Measurements from ENCODE around the gene PAGR1.
"Not testable (repeated sequence)": the region's sequence is repeated elsewhere in the genome, so short reads cannot be mapped to it uniquely, and the experiment has no call there.

The PAGR1 gene

GRCh38 chr16:29840240-29840639, 24.3 kb downstream of the PAGR1 start:
- DNase-seq: no peak

DNA sequence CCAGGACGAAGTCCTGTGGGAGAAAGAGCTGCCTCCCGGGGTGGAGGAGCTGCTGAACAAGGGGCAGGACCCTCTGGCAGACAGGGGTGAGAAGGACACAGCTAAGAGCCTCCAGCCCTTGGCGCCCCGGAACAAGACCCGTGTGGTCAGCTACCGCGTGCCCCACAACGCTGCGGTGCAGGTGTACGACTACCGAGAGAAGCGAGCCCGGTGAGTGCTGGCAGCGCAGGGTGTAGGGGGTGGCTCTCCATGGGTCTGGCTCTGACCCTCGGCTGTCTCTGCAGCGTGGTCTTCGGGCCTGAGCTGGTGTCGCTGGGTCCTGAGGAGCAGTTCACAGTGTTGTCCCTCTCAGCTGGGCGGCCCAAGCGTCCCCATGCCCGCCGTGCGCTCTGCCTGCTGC, 25.7 kb downstream of the PAGR1 start:
- DNase-seq: no peak

- no peak for DNase-seq
These were observed 26.9 kb downstream of the PAGR1 start for GRCh38 chr16:29842732-29843346.

DNA sequence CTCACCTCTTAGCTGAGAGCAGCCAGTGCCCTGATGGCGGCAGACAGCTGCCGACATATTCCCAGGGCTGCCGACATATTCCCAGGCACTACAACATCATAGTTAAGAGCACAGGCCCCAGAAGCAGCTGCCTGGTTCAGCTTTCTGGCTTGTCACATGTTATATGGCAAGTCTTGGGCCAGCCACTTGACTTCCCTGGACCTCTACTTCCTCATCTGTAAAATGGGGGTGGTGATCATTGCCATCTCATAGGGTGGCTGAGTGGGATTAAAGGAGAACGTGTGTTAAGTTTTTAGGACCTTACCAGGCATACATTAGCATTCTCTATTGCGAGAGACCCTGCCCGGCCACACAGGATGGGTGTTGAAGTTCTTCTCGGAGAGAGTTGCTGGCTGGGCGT, 28.0 kb downstream of the PAGR1 start:
- DNase-seq: no peak

DNA sequence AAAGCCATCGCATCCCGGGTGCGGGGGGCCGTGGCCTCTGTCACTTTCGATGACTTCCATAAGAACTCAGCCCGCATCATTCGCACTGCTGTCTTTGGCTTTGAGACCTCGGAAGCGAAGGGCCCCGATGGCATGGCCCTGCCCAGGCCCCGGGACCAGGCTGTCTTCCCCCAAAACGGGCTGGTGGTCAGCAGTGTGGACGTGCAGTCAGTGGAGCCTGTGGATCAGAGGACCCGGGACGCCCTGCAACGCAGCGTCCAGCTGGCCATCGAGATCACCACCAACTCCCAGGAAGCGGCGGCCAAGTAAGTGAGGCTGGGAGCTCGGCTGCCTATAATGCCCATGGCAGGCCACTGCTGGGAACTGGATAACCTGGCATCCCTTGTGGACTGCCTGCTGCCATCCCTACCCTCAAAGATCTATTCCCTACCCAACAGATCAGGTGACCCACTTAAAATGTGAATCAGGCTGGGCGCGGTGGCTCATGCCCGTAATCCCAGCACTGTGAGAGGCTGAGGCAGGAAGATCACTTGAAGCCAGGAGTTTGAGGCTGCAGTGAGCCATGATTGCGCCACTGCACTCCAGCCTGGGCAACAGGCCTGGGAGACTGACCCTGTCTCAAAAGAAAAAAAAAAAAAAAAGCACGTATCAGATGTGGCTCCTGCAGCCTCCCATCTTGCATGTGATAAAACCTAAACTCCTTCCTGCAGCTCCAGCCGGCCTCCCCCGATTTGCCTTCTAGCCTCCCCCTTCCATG, 28.8 kb downstream of the PAGR1 start:
- no peak for DNase-seq

- no peak for DNase-seq
These were observed 29.7 kb downstream of the PAGR1 start for GRCh38 chr16:29845656-29846055.

DNA sequence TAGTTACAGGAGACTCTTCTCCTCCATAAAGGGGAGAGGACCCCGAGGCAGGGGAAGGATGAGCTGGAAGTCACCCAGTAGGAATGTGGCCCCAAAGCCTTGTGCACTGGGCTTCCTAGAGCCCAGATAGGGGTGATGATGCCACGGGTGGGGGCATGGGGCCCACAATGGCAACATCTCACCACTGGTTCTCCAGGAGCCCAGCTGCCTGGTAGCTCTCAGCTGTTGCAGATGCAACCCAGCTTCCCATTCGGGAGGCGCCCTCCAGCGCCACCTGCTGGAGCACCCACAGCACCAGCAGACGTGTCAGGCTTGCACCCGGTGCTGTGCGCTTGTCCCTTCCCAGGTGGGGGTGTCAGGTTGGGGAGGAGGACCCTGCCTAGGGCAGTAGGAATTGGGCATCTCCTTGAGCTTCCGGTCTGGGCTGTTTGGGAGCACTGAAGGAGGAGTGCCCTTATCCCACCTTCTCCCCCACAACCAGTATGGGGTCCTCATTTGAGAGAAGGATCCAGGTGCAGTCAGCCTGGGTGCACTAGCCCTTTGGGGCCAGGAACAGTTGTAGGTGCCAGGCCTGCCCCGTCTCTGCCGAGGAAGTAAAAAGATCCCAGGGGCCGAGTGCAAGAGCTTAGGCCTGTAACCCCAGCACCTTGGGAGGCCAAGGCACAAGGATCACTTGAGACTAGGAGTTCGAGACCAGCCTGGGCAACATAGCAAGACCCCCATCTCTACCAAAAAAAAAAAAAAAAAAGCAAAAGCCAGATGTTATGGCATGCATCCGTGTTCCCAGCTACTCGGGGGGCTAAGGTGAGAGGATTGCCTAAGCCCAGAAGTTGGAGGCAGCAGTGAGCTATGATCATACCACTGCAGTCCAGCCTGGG, 32.7 kb downstream of the PAGR1 start:
- peak; percentile 27 to 57 for DNase-seq

DNA sequence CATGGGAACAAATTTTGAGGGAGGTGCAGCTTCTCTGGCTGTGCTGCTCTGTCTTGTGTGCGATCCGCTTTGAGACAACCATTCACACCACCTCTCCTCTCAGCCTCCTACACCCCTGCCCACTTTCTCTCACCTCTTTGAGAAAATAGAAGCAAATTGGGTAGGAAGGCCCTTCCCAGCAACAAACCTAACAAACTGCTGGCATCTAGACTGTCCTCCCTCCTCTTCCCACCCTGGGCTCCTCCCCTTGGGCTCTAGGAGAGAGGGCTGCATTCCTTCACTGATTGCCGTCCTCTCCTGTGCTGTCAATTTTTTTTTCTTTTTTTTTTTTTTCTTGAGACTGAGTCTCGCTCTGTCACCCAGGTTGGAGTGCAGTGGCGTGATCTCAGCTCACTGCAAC, 33.6 kb downstream of the PAGR1 start:
- no peak for DNase-seq

GRCh38 chr16:29850998-29851397, 35.0 kb downstream of the PAGR1 start:
- no peak for DNase-seq

GRCh38 chr16:29852654-29853053, 36.7 kb downstream of the PAGR1 start:
- peak in 1 of 2 experiments; percentile 13 for DNase-seq

DNA sequence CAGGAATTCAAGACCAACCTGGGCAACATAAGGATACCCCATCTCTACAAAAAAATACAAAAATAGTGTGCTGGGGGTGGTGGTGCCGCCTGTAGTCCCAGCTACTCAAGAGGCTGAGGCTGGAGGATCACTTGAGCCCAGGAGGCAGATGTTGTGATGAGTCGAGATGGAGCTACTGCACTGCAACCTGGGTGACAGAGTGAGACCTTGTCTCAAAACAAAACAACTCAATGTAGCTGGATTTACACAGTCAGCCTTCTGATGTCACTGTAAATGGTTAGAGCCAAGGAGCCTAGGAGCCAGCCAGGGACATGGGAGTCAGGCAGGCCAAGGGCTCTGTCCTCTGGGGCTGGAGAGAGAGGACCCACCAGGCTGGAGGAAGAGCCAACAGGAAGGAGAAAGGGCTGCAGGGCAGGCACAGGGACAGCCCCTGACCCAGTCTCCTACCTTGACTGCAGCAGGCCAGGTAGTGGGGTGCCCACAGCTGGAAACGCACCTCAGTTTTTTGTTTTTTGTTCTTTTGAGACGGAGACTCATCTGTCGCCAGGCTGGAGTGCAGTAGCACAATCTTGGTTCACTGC, 38.7 kb downstream of the PAGR1 start:
- DNase-seq: no peak

GRCh38 chr16:29857133-29857760, 41.3 kb downstream of the PAGR1 start:
- peak in 1 of 2 experiments; percentile 58 for DNase-seq

DNA sequence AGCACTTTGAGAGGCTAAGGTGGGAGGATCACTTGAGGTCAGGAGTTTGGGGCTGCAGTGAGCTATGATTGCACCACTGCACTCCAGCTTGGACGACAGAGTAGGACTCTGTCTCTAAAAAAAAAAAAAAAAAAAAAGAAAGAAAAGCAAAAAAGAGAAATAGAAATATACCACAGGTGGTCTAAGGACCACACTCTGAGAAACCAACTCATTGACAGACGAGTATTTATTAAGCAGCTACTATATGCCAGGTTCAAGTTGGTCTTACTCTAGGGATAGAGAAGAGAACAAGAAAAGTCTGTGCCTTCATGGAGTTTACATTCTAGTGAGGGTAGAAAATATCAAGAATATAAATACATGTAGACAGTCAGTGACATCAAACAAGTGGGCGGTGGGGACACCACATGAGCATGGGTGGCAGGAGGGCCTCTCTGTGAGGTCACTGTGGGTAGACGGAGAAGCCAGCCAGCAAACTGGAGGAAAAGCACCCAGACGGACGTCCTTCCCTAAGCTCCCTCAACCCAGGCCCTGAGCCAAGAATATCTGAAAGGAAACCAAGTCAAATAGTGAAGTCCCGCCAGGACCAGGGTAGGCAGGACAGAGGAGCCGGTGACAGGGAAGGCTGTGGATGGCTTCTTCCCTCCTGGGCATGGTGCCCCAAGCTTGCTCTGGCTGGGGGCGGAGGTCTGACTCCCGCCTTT, 42.3 kb downstream of the PAGR1 start:
- DNase-seq: no peak

GRCh38 chr16:29858974-29859373, 43.0 kb downstream of the PAGR1 start:
- no peak for DNase-seq

- DNase-seq: no peak
These were observed 44.3 kb downstream of the PAGR1 start for GRCh38 chr16:29860218-29860617.

- DNase-seq: no peak
These were observed 46.5 kb downstream of the PAGR1 start for GRCh38 chr16:29862383-29862883.

GRCh38 chr16:29862884-29863668, 47.1 kb downstream of the PAGR1 start, which contains the start of gene CDIPT:
Gene CDIPT (minus strand): TSS chr16:29863226. CDS start chr16:29862857, 369 bp downstream.
- DNase-seq: peak; percentile 95 to 96

GRCh38 chr16:29863669-29863984, 47.7 kb downstream of the PAGR1 start:
- no peak for DNase-seq

- DNase-seq: no peak
These were observed 48.3 kb downstream of the PAGR1 start for GRCh38 chr16:29864205-29864604.

- peak in 1 of 2 experiments; percentile 14 for DNase-seq
These were observed 52.6 kb downstream of the PAGR1 start for GRCh38 chr16:29868396-29869009.

DNA sequence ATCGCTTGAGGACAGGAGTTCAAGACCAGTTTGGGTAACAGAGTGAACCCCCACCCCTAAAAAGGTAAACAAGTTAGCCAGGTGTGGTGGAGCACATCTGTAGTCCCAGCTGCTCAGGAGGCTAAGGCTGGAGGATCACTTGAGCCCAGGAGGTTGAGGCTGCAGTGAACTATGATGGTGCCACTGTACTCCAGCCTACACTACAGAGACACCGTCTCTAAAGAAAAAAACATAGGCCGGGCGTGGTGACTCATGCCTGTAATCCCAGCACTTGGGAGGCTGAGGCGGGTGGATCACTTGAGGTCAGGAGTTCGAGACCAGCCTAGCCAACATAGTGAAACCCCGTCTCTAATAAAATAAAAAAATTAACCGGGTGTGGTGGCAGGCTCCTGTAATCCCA, 53.1 kb downstream of the PAGR1 start:
- DNase-seq: not testable (repeated sequence)
